HG02588 (cell line): ENCODE measurements around the gene NXPH1.
"Not testable (repeated sequence)": the region's sequence is repeated elsewhere in the genome, so short reads cannot be mapped to it uniquely, and the experiment has no call there.

ENCODE experiments used
- ATAC-seq: cut with Tn5 transposase; IDR thresholded peaks from one replicate; pipeline ENCODE4 v1.9.1; 2021; ENCODE audit warnings: mild to moderate bottlenecking, moderate library complexity; ENCODE audit not compliant: unreplicated experiment

Gene NXPH1

GRCh38 chr7:8684426-8684825, 251.0 kb downstream of the NXPH1 start:
- no peak for ATAC-seq

GRCh38 chr7:8699875-8700624, 266.6 kb downstream of the NXPH1 start:
- ATAC-seq, result no peak

DNA sequence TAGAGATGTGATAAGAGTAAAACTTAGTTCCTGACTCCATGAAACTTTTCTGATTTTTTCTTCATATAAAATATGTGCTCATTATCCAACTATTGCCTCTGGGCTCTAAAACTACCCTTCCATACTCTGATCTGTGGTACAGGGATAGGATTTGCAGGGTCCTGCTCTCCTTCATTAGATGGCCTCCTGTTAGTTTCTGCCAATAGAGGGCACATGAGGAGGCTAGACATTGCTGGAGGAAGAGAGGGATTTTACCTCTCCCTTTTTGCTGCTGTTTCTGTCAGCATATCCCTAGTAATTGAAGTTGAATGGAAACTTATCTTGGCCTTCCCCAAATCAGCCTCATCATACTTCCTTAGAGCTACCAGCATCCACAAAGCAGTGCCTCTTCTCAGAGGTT, 269.4 kb downstream of the NXPH1 start:
- no peak for ATAC-seq

GRCh38 chr7:8710124-8710523, 276.7 kb downstream of the NXPH1 start:
- no peak for ATAC-seq

DNA sequence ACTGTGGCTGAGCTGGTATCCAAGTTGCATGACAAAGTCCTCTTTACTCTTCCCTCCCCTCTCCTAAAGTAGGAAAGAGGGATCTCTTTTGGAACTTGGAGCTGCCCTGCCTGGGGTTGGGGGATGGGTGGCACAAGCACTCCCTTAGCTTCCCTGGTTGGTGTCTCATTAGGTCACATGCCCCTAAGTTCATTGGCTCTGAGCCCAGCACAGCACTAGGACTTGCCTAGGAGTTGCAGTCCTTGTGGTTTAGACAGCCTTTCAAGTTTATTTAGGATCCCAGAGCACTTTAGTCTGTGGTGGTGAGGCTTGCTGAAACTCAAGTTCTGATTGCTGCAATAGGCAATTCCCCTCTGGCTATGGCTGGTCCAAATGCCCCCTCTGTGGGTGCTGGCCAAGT, 281.4 kb downstream of the NXPH1 start:
- no peak for ATAC-seq

DNA sequence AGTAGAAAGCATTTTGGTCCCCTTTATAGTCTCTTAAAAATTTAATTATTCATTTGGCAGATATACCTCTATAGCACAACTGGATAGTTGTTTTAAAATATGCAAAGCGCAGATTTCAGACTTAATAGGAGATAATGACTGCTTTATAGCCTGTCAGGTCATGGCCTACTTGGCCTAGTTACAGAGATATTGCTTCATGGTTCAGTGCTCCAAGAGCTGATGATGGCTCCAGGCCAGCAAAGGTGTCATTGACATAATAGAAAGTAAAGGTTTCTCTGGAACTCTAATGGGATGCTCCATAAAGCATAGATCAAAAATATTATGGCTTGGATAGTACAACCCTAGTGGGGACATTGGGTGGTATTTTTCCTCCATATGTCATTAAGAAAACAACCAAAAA, 285.7 kb downstream of the NXPH1 start:
- no peak for ATAC-seq

- ATAC-seq, result peak; percentile 77
Measured at GRCh38 chr7:8724080-8724718, 290.8 kb downstream of the NXPH1 start.

- ATAC-seq, result not testable (repeated sequence)
Measured at GRCh38 chr7:8731756-8732155, 298.3 kb downstream of the NXPH1 start.

DNA sequence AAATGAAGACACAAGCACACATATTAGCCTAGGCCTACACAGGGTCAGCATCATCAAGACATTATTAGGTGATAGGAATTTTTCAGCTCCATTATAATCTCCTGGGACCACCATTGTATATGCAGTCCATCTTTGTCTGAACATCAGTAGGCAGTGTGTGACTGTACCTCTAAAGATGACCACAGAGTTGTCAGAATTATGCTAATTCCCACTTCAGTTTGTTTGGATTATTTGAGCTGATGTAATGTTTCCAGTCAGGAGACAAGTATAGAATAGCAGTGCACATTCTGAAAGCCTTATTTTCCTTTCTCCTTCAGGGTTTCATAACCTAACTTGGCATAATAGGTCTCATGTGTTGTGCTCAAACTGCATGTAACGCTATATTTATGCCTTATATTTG, 306.4 kb downstream of the NXPH1 start:
- ATAC-seq, result no peak

- no peak for ATAC-seq
Measured at GRCh38 chr7:8742837-8743236, 309.4 kb downstream of the NXPH1 start.

- no peak for ATAC-seq
Measured at GRCh38 chr7:8747338-8747737, 313.9 kb downstream of the NXPH1 start.

GRCh38 chr7:8751557-8752231, 318.3 kb downstream of the NXPH1 start:
- no peak for ATAC-seq

DNA sequence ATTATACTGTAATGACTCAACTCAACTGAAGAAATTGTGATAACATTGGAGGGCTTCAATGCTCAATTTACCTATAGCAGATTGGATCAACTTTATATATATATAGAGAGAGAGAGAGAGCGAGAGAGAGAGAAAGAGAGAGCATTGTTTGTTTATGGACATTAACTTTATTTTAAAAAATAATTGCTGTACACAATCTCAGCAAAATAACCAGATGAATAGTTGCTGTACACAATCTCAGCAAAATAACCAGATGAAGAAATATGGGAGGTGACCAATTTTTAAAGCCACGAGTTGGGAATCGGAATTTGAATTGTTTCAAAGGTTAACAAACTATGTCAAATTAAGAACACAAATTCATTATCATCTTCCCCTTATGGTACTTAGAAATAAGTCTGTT, 319.9 kb downstream of the NXPH1 start:
- no peak for ATAC-seq

GRCh38 chr7:8761731-8762130, 328.3 kb downstream of the NXPH1 start:
- no peak for ATAC-seq

DNA sequence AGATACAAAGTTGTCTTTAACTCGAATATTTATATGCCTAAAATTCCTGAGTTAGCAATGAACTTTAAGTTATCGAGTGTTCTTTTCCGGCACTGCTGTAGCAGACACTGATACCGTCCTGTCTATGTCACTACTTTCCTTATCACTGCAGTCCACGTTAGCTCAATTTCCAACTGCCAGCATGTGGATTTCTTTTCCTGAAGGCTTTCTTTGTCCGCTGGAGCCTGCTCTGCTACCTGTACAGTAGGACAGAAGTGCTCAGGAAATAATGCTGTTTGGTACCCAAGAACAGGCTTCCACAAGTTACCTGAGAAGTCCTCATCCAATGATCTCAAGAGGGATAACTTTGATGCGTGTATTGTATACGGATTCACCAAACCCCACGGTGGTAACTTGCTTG, 329.4 kb downstream of the NXPH1 start:
- ATAC-seq, result no peak

DNA sequence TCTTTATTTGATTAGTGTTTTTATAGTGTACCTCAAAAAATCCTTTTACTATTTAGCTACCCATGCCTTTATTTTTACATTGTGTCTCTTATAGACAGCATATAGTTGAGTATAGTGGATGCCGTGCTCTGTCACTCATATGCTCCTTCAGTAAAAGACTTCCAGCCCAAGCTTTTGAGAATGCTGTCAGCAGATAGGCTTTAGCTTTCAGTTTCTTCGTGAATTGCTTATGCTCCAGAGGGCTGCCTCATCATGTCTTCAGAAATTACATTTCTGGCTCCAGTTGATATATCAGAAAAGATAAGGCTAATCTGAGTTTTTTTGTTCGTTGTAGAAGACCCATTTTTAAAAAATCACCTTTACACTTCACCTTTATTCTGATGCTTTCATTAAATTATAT, 332.0 kb downstream of the NXPH1 start:
- no peak for ATAC-seq

- no peak for ATAC-seq
Measured at GRCh38 chr7:8773518-8773917, 340.1 kb downstream of the NXPH1 start.

DNA sequence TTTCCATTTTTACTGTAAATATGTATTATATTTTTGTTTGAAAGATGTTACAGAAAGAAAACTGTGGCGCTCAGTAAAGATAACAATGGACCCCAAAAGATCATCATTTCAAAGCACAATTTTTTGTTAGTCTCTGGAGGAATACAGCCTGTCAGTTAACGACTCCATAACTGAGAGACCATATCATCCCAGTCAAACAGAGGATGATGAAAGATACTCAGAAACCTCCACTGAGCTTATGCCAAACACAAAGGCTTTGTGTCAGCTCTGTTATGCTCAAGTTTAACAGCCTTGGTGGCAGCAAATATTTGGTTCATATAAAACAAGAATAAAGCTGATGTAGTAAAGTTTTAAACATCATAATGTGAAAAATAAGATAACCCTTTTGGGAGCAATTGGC, 345.1 kb downstream of the NXPH1 start:
- no peak for ATAC-seq

DNA sequence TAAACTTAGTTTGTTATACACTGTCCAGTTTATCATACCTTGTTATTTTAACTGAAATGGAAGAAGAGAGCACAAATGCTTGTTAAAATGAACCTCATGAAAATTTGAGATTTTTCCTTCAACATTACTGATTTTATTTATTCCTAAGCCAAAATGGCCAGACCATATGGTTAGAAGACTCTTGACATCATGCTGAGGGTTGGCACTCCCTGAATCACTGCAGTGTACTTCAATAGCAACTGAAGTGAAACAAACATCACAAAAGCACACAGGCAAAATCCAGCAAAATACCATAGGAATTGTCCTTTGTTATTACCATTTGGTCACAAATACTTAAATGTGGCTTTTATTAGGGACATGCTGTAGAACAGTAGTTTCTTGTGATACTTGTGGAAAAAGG, 347.8 kb downstream of the NXPH1 start:
- no peak for ATAC-seq

DNA sequence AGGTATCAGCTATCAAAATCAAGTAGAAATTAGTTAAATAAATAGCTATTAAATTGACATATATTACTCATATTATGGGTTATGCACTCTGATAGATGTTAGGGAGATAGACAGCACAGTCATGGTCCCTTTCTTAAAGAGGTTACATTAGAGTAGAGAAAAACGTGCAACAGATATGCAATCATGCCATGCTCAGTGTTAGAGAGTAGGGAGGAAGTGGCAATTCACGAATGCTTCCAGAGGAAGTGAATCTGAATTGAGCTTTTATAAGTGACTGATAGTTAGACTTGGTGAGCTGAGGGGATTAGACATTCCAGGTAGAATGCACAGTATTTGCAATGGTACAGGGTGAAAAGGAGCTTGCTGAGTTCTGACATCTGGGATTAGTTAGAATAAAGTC, 349.8 kb downstream of the NXPH1 start:
- no peak for ATAC-seq

DNA sequence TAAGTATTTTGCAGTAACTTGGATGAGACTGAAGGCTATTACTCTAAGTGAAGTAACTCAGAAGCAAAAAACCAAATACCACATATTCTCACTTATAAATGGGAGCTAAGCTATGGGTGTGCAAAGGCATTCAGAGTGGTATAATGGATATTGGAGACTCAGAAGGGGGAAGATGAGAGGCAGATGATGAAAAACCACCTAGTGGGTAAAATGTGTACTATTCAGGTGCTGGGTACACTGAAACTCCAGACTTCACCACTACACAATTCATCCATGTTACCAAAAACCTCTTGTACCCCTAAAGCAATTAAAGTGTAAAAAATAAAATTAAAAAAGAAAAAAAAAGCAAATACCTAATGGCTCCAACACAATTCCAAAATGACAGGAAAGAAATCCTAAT, 351.7 kb downstream of the NXPH1 start:
- ATAC-seq, result no peak

GRCh38 chr7:8800986-8801385, 367.6 kb downstream of the NXPH1 start:
- no peak for ATAC-seq
